Fibroblast of lung (primary cell): ENCODE measurements around the gene SHISAL1.

Experiments
- CTCF ChIP-seq, 2 donors: IDR thresholded peaks in 1 of 2; conservative IDR thresholded peaks in 1 of 2; 1 replicate in 1 of 2; 2 replicates in 1 of 2; pipeline ENCODE4 v1.5.1; 2011 to 2012; ENCODE audit warnings: low read length in 2 of 2, control low read depth in 1 of 2, inconsistent platforms in 1 of 2, low read depth in 1 of 2, mild to moderate bottlenecking in 1 of 2
- EZH2 ChIP-seq: IDR thresholded peaks from 2 replicates; pipeline ENCODE4 v1.5.1; 2012; ENCODE audit warnings: low read length, control low read depth, mild to moderate bottlenecking; ENCODE audit errors: missing control alignments

GRCh38 chr22:44284711-44285110 lies 28.0 kb downstream of the SHISAL1 start:
- TF ChIP-seq CTCF (conservative IDR thresholded peaks at IDR 0.05 in 1 of 2, IDR thresholded peaks at IDR 0.05 in 1 of 2; ENCODE audit: low read depth in 1 of 2, low read length in 2 of 2) (no peak), EZH2 (no peak)
